IMR-90 (cell line): ENCODE data around the gene RAB39B. TPM values are rescaled to one million over a fixed set of nuclear protein-coding genes. Genes with fewer than 3 reads are reported as not detected.

Source experiments
- ATAC-seq: fragments of 200-7000 bp; cut with Tn5 transposase; 2 replicates; pipeline ENCODE4 v1.9.1; 2020; ENCODE audit warnings: low read depth, mild to moderate bottlenecking, moderate library complexity
- BruUV-seq: library from RNA; stranded (reverse); fragments of 400-500 nt; replicated peaks from 2 replicates; lab custom pipeline; 2021; lab: Mats Ljungman, UMichigan
- CTCF ChIA-PET: fragments of 300-600 bp; formaldehyde crosslinking; extraction: SDS; loops from one replicate; lab custom pipeline; 2021; ENCODE audit warnings: antibody characterized with exemption; lab: Yijun Ruan, JAX
- POLR2A ChIA-PET: fragments of 300-600 bp; sonication (Branson Sonifier 250); formaldehyde crosslinking; loops from one replicate; lab custom pipeline; 2022; ENCODE audit warnings: antibody characterized with exemption; ENCODE audit not compliant: unreplicated experiment; lab: Charles Lee
- DNase-seq: peaks from one replicate; pipeline ENCODE4 v3.0.0; 2013
- H2AFZ ChIP-seq: replicated peaks from 2 replicates; pipeline ENCODE3; 2013; ENCODE audit warnings: low read length, mild to moderate bottlenecking; ENCODE audit not compliant: poor library complexity
- H2AK5ac ChIP-seq: 2 replicates; pipeline ENCODE4 v1.6.1; 2013; ENCODE audit warnings: low read depth, low read length, inconsistent platforms
- H2AK9ac ChIP-seq: replicated peaks from 2 replicates; pipeline ENCODE3; 2013; ENCODE audit warnings: mild to moderate bottlenecking, low read depth, low read length, moderate library complexity; ENCODE audit not compliant: poor library complexity
- H2BK120ac ChIP-seq: 2 replicates; pipeline ENCODE4 v1.6.1; 2013; ENCODE audit warnings: low read depth, low read length, inconsistent platforms
- H2BK15ac ChIP-seq: 3 replicates; pipeline ENCODE4 v1.6.1; 2013; ENCODE audit warnings: low read depth, low read length, inconsistent platforms
- H2BK20ac ChIP-seq: 2 replicates; pipeline ENCODE4 v1.6.1; 2013; ENCODE audit warnings: low read depth, mild to moderate bottlenecking, inconsistent platforms, low read length, moderate library complexity
- H2BK5ac ChIP-seq: 2 replicates; pipeline ENCODE4 v1.6.1; 2013; ENCODE audit warnings: mild to moderate bottlenecking, low read depth, low read length, inconsistent platforms; ENCODE audit not compliant: poor library complexity, severe bottlenecking
- H3K14ac ChIP-seq: replicated peaks from 2 replicates; pipeline ENCODE4 v1.6.1; 2013; ENCODE audit warnings: low read depth, low read length, inconsistent platforms
- H3K18ac ChIP-seq: 2 replicates; pipeline ENCODE4 v1.6.1; 2013; ENCODE audit warnings: low read depth, low read length, control low read depth
- H3K23ac ChIP-seq: 2 replicates; pipeline ENCODE4 v1.6.1; 2013; ENCODE audit warnings: low read depth, low read length, inconsistent platforms
- H3K27ac ChIP-seq: 2 replicates; pipeline ENCODE4 v1.5.1; 2013; ENCODE audit warnings: mild to moderate bottlenecking, control low read depth, low read length; ENCODE audit not compliant: insufficient read depth
- H3K27me3 ChIP-seq: 2 replicates; pipeline ENCODE4 v1.6.1; 2013; ENCODE audit warnings: low read length; ENCODE audit not compliant: control insufficient read depth, insufficient read depth
- H3K36me3 ChIP-seq: 2 replicates; pipeline ENCODE4 v1.6.1; 2013; ENCODE audit warnings: low read length, mixed read lengths; ENCODE audit not compliant: control insufficient read depth, insufficient read depth
- H3K4ac ChIP-seq: 2 replicates; pipeline ENCODE4 v1.6.1; 2013; ENCODE audit warnings: low read depth, low read length, inconsistent platforms
- H3K4me1 ChIP-seq: 2 replicates; pipeline ENCODE4 v1.6.1; 2013; ENCODE audit warnings: low read length, mixed read lengths; ENCODE audit not compliant: control insufficient read depth, insufficient read depth
- H3K4me2 ChIP-seq: 2 replicates; pipeline ENCODE4 v1.6.1; 2013; ENCODE audit warnings: low read depth, mild to moderate bottlenecking, control low read depth, low read length, moderate library complexity
- H3K4me3 ChIP-seq: 2 replicates; pipeline ENCODE4 v1.5.1; 2013; ENCODE audit warnings: low read depth, mild to moderate bottlenecking, control low read depth, low read length, moderate library complexity; ENCODE audit not compliant: insufficient read depth
- H3K56ac ChIP-seq: 2 replicates; pipeline ENCODE4 v1.6.1; 2013; ENCODE audit warnings: low read length, inconsistent platforms; ENCODE audit not compliant: insufficient read depth; ENCODE audit errors: extremely low read depth
- H3K79me1 ChIP-seq, 2 experiments: 2 replicates each; pipeline ENCODE4 v1.6.1; 2013; ENCODE audit warnings: low read length in 2 of 2, inconsistent platforms in 1 of 2, low read depth in 1 of 2
- H3K9ac ChIP-seq: 2 replicates; pipeline ENCODE4 v1.6.1; 2013; ENCODE audit warnings: low read depth, low read length, control low read depth
- H3K9me1 ChIP-seq: 2 replicates; pipeline ENCODE4 v1.6.1; 2013; ENCODE audit warnings: low read length, inconsistent platforms; ENCODE audit not compliant: insufficient read depth
- H3K9me3 ChIP-seq: 2 replicates; pipeline ENCODE4 v1.6.1; 2013; ENCODE audit warnings: low read length; ENCODE audit not compliant: control insufficient read depth, insufficient read depth
- H4K20me1 ChIP-seq: 2 replicates; pipeline ENCODE4 v1.6.1; 2013; ENCODE audit warnings: low read length, inconsistent platforms; ENCODE audit not compliant: insufficient read depth
- H4K5ac ChIP-seq: 2 replicates; pipeline ENCODE4 v1.6.1; 2013; ENCODE audit warnings: mild to moderate bottlenecking, low read depth, low read length, control low read depth
- H4K8ac ChIP-seq, 2 experiments: 2 replicates each; pipeline ENCODE4 v1.6.1; 2013; ENCODE audit warnings: low read depth in 2 of 2, low read length in 2 of 2, control low read depth in 1 of 2, inconsistent platforms in 1 of 2
- H4K91ac ChIP-seq: 2 replicates; pipeline ENCODE4 v1.6.1; 2013; ENCODE audit warnings: low read depth, low read length, inconsistent platforms; ENCODE audit not compliant: insufficient read depth
- BHLHE40 ChIP-seq: fragments of 150-350 bp; IDR thresholded peaks from 2 replicates; pipeline ENCODE4 v1.6.1; 2016; ENCODE audit warnings: mild to moderate bottlenecking, low read depth, low read length
- FOS ChIP-seq: fragments of 150-350 bp; IDR thresholded peaks from 2 replicates; pipeline ENCODE4 v1.6.1; 2016; ENCODE audit warnings: low read depth, low read length
- MAZ ChIP-seq: IDR thresholded peaks from 2 replicates; pipeline ENCODE4 v1.6.1; 2012; ENCODE audit warnings: low read depth, mild to moderate bottlenecking, low read length, improper control_type of control experiment, moderate library complexity, borderline replicate concordance
- MXI1 ChIP-seq: IDR thresholded peaks from 2 replicates; pipeline ENCODE4 v1.6.1; 2012; ENCODE audit warnings: low read depth, mild to moderate bottlenecking, low read length, moderate library complexity, borderline replicate concordance
- POLR2A ChIP-seq: IDR thresholded peaks from 2 replicates; pipeline ENCODE4 v1.6.1; 2012; ENCODE audit warnings: mild to moderate bottlenecking, low read depth, low read length
- RAD21 ChIP-seq: IDR thresholded peaks from 2 replicates; pipeline ENCODE4 v1.6.1; 2012; ENCODE audit warnings: low read length, improper control_type of control experiment
- RFX5 ChIP-seq: IDR thresholded peaks from 2 replicates; pipeline ENCODE4 v1.8.0; 2012; ENCODE audit warnings: low read depth, mild to moderate bottlenecking, low read length, moderate library complexity
- SMC3 ChIP-seq: fragments of 150-350 bp; IDR thresholded peaks from 2 replicates; pipeline ENCODE4 v1.6.1; 2016; ENCODE audit warnings: low read depth, mild to moderate bottlenecking, antibody characterized with exemption, low read length, moderate library complexity
- WGBS, 2 experiments: methylation state at CpG; one replicate each; pipeline versions ENCODE4 v1.1.5 to v1.1.7; 2013; ENCODE audit warnings: missing lambda C conversion rate in 2 of 2; ENCODE audit not compliant: insufficient read length in 1 of 2; ENCODE audit errors: extremely low coverage in 2 of 2; 5-methylcytosine and 5-hydroxymethylcytosine counted together
- dilution Hi-C: fragments of 300-500 bp; cut with HindIII; formaldehyde crosslinking; loops from one replicate; pipeline ENCODE4 v1.14.3; 2018; ENCODE audit warnings: low sequenced_read_pairs; ENCODE audit not compliant: unreplicated experiment
- in situ Hi-C: fragments of 300-500 bp; cut with MboI; formaldehyde crosslinking; loops from 3 replicates; pipeline ENCODE4 v1.14.3; 2019; ENCODE audit warnings: low sequenced_read_pairs, inconsistent platforms, mixed read lengths
- intact Hi-C: fragments of 100-400 bp; cut with micrococcal nuclease; formaldehyde crosslinking; loops from 2 replicates; pipeline ENCODE4 v1.10.0; 2022
- polyA plus RNA-seq, 3 experiments: library from polyadenylated mRNA; depleted of rRNA; stranded (reverse); fragments of >200 nt; gene quantifications; 2 replicates each; pipeline ENCODE4 v1.2.3, GENCODE V29; 2012; ENCODE audit warnings: low replicate concordance in 1 of 3
- total RNA-seq: library from RNA; depleted of rRNA; stranded (reverse); fragments of >200 nt; gene quantifications from 2 replicates; pipeline ENCODE4 v1.2.3, GENCODE V29; 2012
- TF ChIP-seq, protein P1 (sequence below): fragments of 150-350 bp; IDR thresholded peaks from 2 replicates; pipeline ENCODE4 v1.6.1; 2017; ENCODE audit warnings: mild to moderate bottlenecking, antibody characterized with exemption, low read length, low read depth
- TF ChIP-seq, protein P2 (sequence below): conservative IDR thresholded peaks from 2 replicates; pipeline ENCODE4 v1.5.1; 2012; ENCODE audit warnings: mild to moderate bottlenecking, low read depth, low read length, improper control_type of control experiment

Gene RAB39B
- total and polyA plus RNA-seq, 2 of the 4 experiments (the other 2 are of a cell fraction): 0.29 to 0.54 TPM

DNA sequence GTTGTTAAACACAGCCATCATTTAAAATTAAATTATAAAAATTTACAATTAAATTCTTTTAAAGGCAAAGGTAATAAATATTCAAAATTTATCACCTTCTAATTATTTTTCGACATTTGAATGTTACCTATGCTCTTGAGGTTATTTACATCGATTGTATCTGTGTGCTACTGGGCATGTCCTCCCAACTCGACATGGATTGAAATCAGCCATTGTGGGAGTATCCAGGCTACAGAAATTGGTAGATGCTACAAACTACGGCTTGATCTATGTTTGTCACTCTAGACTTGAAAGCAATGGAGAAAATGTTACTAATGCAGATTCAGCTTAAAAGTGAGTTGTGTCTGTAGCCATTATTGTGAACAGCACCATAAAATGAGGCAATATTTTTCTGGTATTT, 50.6 kb downstream of the RAB39B start:
- no peak overlapping the region for H4K8ac ChIP-seq
- no peaks in the 10 kb centered on the region; a peak in 1 of 4 replicates for H3K79me1 ChIP-seq
- no peak for TF ChIP-seq RFX5
- no peak for TF ChIP-seq MXI1
- TF ChIP-seq POLR2A: no peak
- no peak for TF ChIP-seq SMC3
- no peak for TF ChIP-seq FOS
- no peak for TF ChIP-seq BHLHE40
- TF ChIP-seq RAD21: no peak
- TF ChIP-seq, protein P1, sequence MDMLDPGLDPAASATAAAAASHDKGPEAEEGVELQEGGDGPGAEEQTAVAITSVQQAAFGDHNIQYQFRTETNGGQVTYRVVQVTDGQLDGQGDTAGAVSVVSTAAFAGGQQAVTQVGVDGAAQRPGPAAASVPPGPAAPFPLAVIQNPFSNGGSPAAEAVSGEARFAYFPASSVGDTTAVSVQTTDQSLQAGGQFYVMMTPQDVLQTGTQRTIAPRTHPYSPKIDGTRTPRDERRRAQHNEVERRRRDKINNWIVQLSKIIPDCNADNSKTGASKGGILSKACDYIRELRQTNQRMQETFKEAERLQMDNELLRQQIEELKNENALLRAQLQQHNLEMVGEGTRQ: no peak
- TF ChIP-seq MAZ: no peak
- TF ChIP-seq, protein P2, sequence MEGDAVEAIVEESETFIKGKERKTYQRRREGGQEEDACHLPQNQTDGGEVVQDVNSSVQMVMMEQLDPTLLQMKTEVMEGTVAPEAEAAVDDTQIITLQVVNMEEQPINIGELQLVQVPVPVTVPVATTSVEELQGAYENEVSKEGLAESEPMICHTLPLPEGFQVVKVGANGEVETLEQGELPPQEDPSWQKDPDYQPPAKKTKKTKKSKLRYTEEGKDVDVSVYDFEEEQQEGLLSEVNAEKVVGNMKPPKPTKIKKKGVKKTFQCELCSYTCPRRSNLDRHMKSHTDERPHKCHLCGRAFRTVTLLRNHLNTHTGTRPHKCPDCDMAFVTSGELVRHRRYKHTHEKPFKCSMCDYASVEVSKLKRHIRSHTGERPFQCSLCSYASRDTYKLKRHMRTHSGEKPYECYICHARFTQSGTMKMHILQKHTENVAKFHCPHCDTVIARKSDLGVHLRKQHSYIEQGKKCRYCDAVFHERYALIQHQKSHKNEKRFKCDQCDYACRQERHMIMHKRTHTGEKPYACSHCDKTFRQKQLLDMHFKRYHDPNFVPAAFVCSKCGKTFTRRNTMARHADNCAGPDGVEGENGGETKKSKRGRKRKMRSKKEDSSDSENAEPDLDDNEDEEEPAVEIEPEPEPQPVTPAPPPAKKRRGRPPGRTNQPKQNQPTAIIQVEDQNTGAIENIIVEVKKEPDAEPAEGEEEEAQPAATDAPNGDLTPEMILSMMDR: no peak
- H3K4me3 ChIP-seq: no peak overlapping the region
- no peak overlapping the region for H3K27ac ChIP-seq
- H3K23ac ChIP-seq: no peak overlapping the region
- ChIA-PET POLR2A (no interaction called here), CTCF (no interaction called here)
- H4K91ac ChIP-seq: no peak overlapping the region
- H3K14ac ChIP-seq: no peak overlapping the region
- no peak overlapping the region for H2AK9ac ChIP-seq
- in situ Hi-C loops: no loop called here
- H3K56ac ChIP-seq: no peak overlapping the region
- no peaks in the 10 kb centered on the region for H3K27me3 ChIP-seq
- no peak overlapping the region for H4K5ac ChIP-seq
- intact Hi-C loops: loop anchor here (10.0 kb wide), 1 partner anchor 119 kb away; no protein-coding TSS in a partner anchor
- H3K36me3 ChIP-seq: no peaks in the 10 kb centered on the region
- no peak overlapping the region for H2BK5ac ChIP-seq
- no peak overlapping the region for H3K4ac ChIP-seq
- no peak overlapping the region for H2AK5ac ChIP-seq
- H3K9ac ChIP-seq: no peak overlapping the region
- H3K4me1 ChIP-seq: no peaks in the 10 kb centered on the region
- dilution Hi-C loops: no loop called here
- no peak overlapping the region for H3K18ac ChIP-seq
- no peak overlapping the region for H3K4me2 ChIP-seq
- no peak overlapping the region for H2AFZ ChIP-seq
- DNase-seq (no peak), ATAC-seq (no peak)
- H2BK20ac ChIP-seq: no peak overlapping the region
- no peaks in the 10 kb centered on the region for H3K9me1 ChIP-seq
- WGBS, 2 experiments: 65% methylated on average over 2 of the region's 4 CpGs; no CpG with 5 or more reads in 1 of the 2 experiments
- H2BK120ac ChIP-seq: no peak overlapping the region
- H3K9me3 ChIP-seq: no peaks in the 10 kb centered on the region
- H4K20me1 ChIP-seq: peaks cover 4% of the 10 kb centered on the region
- no peak overlapping the region for H2BK15ac ChIP-seq
- BruUV-seq: no TSS peak
